Osteoblast (primary cell): Measurements from ENCODE around the gene KCNK13. TPM values are rescaled to one million over a fixed set of nuclear protein-coding genes. Genes with fewer than 3 reads are reported as not detected.

Source experiments
- DNase-seq: peaks from one replicate; pipeline ENCODE4 v3.0.0; 2011; ENCODE audit warnings: low spot score, mixed read lengths; ENCODE audit not compliant: insufficient read length; ENCODE audit errors: missing footprints
- H2AFZ ChIP-seq: 2 replicates; pipeline ENCODE4 v1.6.0; 2011; ENCODE audit warnings: mild to moderate bottlenecking, low read length
- H3K27ac ChIP-seq: 2 replicates; pipeline ENCODE4 v1.5.1; 2011; ENCODE audit warnings: mild to moderate bottlenecking, low read depth, low read length, moderate library complexity
- H3K27me3 ChIP-seq: 2 replicates; pipeline ENCODE4 v1.6.0; 2012; ENCODE audit warnings: mild to moderate bottlenecking, control low read depth, inconsistent platforms, low read length, moderate library complexity; ENCODE audit not compliant: insufficient read depth
- H3K36me3 ChIP-seq: 2 replicates; pipeline ENCODE4 v1.5.1; 2011; ENCODE audit warnings: mild to moderate bottlenecking, low read length, control low read depth, moderate library complexity; ENCODE audit not compliant: insufficient read depth
- H3K4me1 ChIP-seq: 2 replicates; pipeline ENCODE4 v1.5.1; 2011; ENCODE audit warnings: mild to moderate bottlenecking, low read length, control low read depth, moderate library complexity; ENCODE audit not compliant: insufficient read depth
- H3K4me2 ChIP-seq: 2 replicates; pipeline ENCODE4 v1.6.0; 2011; ENCODE audit warnings: mild to moderate bottlenecking, low read length; ENCODE audit not compliant: insufficient read depth
- H3K4me3 ChIP-seq: fragments of 200-600 bp; sonication (generic); 3 replicates; pipeline ENCODE4 v1.5.1; 2012; ENCODE audit warnings: mild to moderate bottlenecking, low read length, inconsistent platforms; ENCODE audit not compliant: insufficient read depth
- H3K79me2 ChIP-seq: 2 replicates; pipeline ENCODE4 v1.6.0; 2012; ENCODE audit warnings: mild to moderate bottlenecking, low read length, control low read depth, inconsistent platforms; ENCODE audit not compliant: insufficient read depth
- H3K9me3 ChIP-seq: 2 replicates; pipeline ENCODE4 v1.5.1; 2011; ENCODE audit warnings: low read depth, low read length, control low read depth
- H4K20me1 ChIP-seq: 2 replicates; pipeline ENCODE4 v1.6.0; 2012; ENCODE audit warnings: mild to moderate bottlenecking, low read length, control low read depth; ENCODE audit not compliant: insufficient read depth
- total RNA-seq: library from RNA; depleted of rRNA; stranded (reverse); fragments of >200 nt; gene quantifications from 2 replicates; pipeline ENCODE4 v1.2.3, GENCODE V29; 2012
- TF ChIP-seq, protein P1 (sequence below): IDR thresholded peaks from 2 replicates; pipeline ENCODE4 v1.5.1; 2011; ENCODE audit warnings: mild to moderate bottlenecking, low read depth, low read length, moderate library complexity; ENCODE audit errors: extremely low read depth

KCNK13 gene
- not detected in 2 replicates for total RNA-seq

DNA sequence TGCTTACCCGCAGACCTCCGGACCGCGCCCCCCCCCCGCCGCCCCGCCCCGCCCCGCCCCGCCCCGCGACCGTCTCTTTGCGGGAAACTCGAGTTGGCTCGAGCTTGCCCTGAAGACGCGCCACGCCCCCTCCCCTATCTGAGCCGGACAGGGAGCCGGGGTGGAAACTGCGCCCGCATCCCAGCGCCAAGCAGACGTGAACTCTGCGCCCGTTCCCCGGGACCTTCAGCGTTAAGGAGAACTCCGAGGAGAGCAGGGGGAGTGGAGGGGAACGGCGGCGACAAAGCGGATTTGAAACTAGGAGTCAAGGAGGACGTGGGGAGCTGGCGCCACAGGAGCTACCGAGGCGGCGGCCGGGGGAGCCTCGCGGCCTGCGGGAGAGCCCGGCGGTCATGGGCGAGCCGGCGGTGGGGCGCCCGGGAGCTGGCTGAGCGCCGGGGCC is at the start of gene KCNK13:
Gene KCNK13 (plus strand): TSS at position 310 of the 442 bp plus-strand sequence. CDS start 212 bp downstream, outside the sequence.
- H3K36me3 ChIP-seq, result no peaks in the 10 kb centered on the region
- no peaks in the 10 kb centered on the region for H3K79me2 ChIP-seq
- H3K4me1 ChIP-seq, result no peaks in the 10 kb centered on the region
- peak within 1 kb of the TSS; percentile 91 for H3K4me2 ChIP-seq
- DNase-seq, result peak; percentile 87
- no peaks in the 10 kb centered on the region for H4K20me1 ChIP-seq
- peak within 1 kb of the TSS; percentile 87 for H2AFZ ChIP-seq
- H3K27ac ChIP-seq, result no peak within 1 kb of the TSS
- peaks cover 88% of the 10 kb centered on the region for H3K27me3 ChIP-seq
- no peaks in the 10 kb centered on the region for H3K9me3 ChIP-seq
- H3K4me3 ChIP-seq, result peak within 1 kb of the TSS; percentile 73
- TF ChIP-seq, protein P1, sequence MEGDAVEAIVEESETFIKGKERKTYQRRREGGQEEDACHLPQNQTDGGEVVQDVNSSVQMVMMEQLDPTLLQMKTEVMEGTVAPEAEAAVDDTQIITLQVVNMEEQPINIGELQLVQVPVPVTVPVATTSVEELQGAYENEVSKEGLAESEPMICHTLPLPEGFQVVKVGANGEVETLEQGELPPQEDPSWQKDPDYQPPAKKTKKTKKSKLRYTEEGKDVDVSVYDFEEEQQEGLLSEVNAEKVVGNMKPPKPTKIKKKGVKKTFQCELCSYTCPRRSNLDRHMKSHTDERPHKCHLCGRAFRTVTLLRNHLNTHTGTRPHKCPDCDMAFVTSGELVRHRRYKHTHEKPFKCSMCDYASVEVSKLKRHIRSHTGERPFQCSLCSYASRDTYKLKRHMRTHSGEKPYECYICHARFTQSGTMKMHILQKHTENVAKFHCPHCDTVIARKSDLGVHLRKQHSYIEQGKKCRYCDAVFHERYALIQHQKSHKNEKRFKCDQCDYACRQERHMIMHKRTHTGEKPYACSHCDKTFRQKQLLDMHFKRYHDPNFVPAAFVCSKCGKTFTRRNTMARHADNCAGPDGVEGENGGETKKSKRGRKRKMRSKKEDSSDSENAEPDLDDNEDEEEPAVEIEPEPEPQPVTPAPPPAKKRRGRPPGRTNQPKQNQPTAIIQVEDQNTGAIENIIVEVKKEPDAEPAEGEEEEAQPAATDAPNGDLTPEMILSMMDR, result no peak

DNA sequence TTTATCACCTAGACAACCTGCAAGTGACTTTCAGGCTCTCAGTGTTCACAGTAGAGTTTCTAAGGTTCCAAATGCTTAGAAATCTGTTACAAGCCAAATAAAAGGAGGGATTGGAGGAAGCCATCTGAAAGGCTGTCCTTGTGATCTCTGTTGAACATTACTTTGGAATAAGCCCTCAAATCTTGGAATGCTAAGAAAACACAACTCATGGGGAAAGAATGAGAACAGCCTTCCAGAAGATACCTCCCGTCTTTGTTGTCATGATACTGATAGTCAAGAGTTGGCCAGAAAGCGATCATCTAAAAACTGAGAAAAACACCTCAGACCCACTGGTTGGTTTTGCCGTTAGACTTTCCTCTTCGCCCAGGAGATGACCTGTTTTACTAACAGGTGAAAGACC is 44.4 kb upstream of the KCNK13 start:
- TF ChIP-seq, protein P1, result no peak
- H4K20me1 ChIP-seq, result peaks cover 3% of the 10 kb centered on the region
- H3K27me3 ChIP-seq, result no peaks in the 10 kb centered on the region
- no peak overlapping the region for H3K4me2 ChIP-seq
- no peaks in the 10 kb centered on the region for H3K79me2 ChIP-seq
- no peak overlapping the region for H2AFZ ChIP-seq
- H3K9me3 ChIP-seq, result no peaks in the 10 kb centered on the region
- H3K4me3 ChIP-seq, result no peak overlapping the region
- H3K4me1 ChIP-seq, result peaks cover 9% of the 10 kb centered on the region
- peaks cover 28% of the 10 kb centered on the region for H3K36me3 ChIP-seq
- peak; percentile 66 for DNase-seq
- no peak overlapping the region for H3K27ac ChIP-seq

DNA sequence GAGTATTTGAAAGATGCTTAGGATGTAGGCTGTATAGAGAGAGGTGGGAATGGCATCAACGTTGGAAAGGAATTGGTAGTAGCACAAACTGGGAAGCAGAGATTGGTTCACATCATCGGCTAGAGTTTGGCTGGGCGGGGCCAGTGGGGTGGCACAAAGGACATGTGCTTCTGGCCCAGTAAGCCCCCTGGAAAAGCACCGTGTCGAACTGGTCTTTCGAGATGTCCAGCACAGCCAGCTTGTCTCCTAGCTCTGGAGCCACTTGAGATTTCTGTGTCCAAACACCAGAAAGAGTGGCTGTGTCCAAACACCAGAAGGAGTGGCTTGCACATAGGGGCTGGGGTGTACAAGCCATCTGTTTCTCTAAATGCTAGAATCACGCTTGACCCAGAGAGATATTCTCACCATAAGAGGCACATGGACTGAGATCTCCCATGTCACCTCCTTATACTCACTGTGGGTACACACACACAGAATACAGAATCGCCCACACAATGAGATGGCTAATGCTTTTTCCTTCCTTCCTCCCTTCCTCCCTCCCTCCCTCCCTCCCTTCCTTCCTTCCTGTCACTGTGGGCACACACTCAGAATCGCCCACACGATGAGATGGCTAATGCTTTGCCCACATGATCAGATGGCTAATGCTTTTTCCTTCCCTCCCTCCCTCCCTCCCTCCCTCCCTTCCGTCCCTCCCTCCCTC is 41.8 kb upstream of the KCNK13 start:
- TF ChIP-seq, protein P1, result no peak
- DNase-seq, result no peak

DNA sequence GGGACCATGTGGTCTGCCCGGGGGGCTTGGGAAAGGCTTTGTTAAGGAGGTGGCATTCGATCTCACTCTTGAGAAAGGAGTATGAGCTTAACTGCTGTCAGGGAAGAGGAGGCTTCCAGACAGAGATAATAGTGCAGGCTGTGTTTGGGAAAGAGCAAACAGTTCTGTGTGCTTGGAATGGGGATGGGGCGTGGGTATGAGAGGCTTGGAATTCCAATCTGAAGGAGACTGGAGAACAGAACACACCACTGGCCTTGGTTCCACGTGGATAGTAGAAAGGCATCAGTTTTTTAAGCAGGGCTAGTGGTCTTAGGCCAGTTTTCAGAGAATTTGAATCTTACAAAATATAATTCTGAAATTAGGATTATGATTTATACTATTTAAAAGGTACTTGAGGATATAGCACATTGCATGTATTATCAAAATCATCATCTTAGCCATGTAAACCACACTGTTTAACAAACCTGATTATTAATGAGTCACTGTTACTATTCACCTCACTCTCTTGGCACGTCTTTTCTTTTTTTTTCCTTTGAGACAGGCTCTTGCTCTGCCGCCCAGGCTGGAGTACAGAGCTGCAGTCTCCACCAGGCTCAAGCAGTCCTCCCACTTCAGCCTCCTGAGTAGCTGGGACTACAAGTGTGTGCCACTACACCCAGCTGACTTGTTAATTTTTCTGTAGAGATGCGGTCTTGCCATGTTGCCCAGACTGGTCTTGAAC is 38.5 kb upstream of the KCNK13 start:
- Histone ChIP-seq H3K27ac (no peak overlapping the region), H4K20me1 (no peaks in the 10 kb centered on the region), H3K4me2 (no peak overlapping the region), H2AFZ (no peak overlapping the region), H3K27me3 (no peaks in the 10 kb centered on the region), H3K4me3 (no peak overlapping the region), H3K4me1 (no peaks in the 10 kb centered on the region), H3K36me3 (peaks cover 21% of the 10 kb centered on the region), H3K9me3 (no peaks in the 10 kb centered on the region), H3K79me2 (no peaks in the 10 kb centered on the region)
- TF ChIP-seq, protein P1, result no peak
- no peak for DNase-seq

More for the DNA sequence above, 41.8 kb upstream of the KCNK13 start:
- Histone ChIP-seq H3K4me2 (no peak overlapping the region), H3K4me3 (no peak overlapping the region), H2AFZ (no peak overlapping the region), H3K9me3 (no peaks in the 10 kb centered on the region), H3K4me1 (peaks cover 9% of the 10 kb centered on the region), H3K36me3 (peaks cover 25% of the 10 kb centered on the region), H4K20me1 (no peaks in the 10 kb centered on the region), H3K27me3 (no peaks in the 10 kb centered on the region), H3K79me2 (no peaks in the 10 kb centered on the region), H3K27ac (no peak overlapping the region)
